Measurements from ENCODE around the gene BEST3. TPM values are rescaled to one million over a fixed set of nuclear protein-coding genes. Genes with fewer than 3 reads are reported as not detected.

BEST3 gene
- not detected for polyA plus RNA-seq (2013, experiment 1 of 4)
- not detected for polyA plus RNA-seq (2013, experiment 2 of 4)
- polyA plus RNA-seq (2013, experiment 3 of 4), result not detected
- 0.08 TPM for polyA plus RNA-seq (2013, experiment 4 of 4)

- Histone ChIP-seq H3K27ac (ENCODE audit: insufficient read depth, low read depth, low read length, poor library complexity, severe bottlenecking) (no peak within 1 kb of the TSS), H3K9me3 (ENCODE audit: control insufficient read depth, low read length) (no peaks in the 10 kb centered on the region), H3K36me3 (ENCODE audit: control insufficient read depth, insufficient read depth, low read length) (no peaks in the 10 kb centered on the region), H3K4me1 (ENCODE audit: control insufficient read depth, insufficient read depth, low read length) (no peaks in the 10 kb centered on the region), H3K27me3 (ENCODE audit: control insufficient read depth, insufficient read depth, low read length, poor library complexity, severe bottlenecking) (no peaks in the 10 kb centered on the region), H3K4me3 (ENCODE audit: insufficient read depth, low read depth, low read length) (no peak within 1 kb of the TSS)
- 89 to 95% methylated on average over 12 of the region's 12 CpGs for WGBS, 2 experiments
Observed at GRCh38 chr12:69698769-69699540, at the start of gene BEST3. TSS of gene BEST3 (minus strand) at chr12:69699303. CDS start at chr12:69697798, 1,505 bp downstream.

- Histone ChIP-seq H3K4me3 (ENCODE audit: insufficient read depth, low read depth, low read length) (no peak overlapping the region), H3K36me3 (ENCODE audit: control insufficient read depth, insufficient read depth, low read length) (peaks cover 5% of the 10 kb centered on the region), H3K27ac (ENCODE audit: insufficient read depth, low read depth, low read length, poor library complexity, severe bottlenecking) (no peak overlapping the region), H3K27me3 (ENCODE audit: control insufficient read depth, insufficient read depth, low read length, poor library complexity, severe bottlenecking) (peaks cover 36% of the 10 kb centered on the region), H3K9me3 (ENCODE audit: control insufficient read depth, low read length) (no peaks in the 10 kb centered on the region), H3K4me1 (ENCODE audit: control insufficient read depth, insufficient read depth, low read length) (no peaks in the 10 kb centered on the region)
- WGBS, 2 experiments, result 69 to 71% methylated on average over 2 of the region's 4 CpGs
Observed at GRCh38 chr12:69744109-69744508, 45.0 kb upstream of the BEST3 start.

- peaks cover 60% of the 10 kb centered on the region for H3K27me3 ChIP-seq (ENCODE audit: control insufficient read depth, insufficient read depth, low read length, poor library complexity, severe bottlenecking)
- H3K4me1 ChIP-seq (ENCODE audit: control insufficient read depth, insufficient read depth, low read length), result no peaks in the 10 kb centered on the region
- whole genome bisulfite sequencing, 2 experiments, result 1% methylated on average over 63 to 66 of the region's 66 CpGs
- H3K27ac ChIP-seq (ENCODE audit: insufficient read depth, low read depth, low read length, poor library complexity, severe bottlenecking), result no peak overlapping the region
- peak overlapping the region; percentile 79 for H3K4me3 ChIP-seq (ENCODE audit: insufficient read depth, low read depth, low read length)
- H3K36me3 ChIP-seq (ENCODE audit: control insufficient read depth, insufficient read depth, low read length), result no peaks in the 10 kb centered on the region
- H3K9me3 ChIP-seq (ENCODE audit: control insufficient read depth, low read length), result no peaks in the 10 kb centered on the region
Observed at GRCh38 chr12:69739287-69740191, 40.4 kb upstream of the BEST3 start.

- Histone ChIP-seq H3K27ac (ENCODE audit: insufficient read depth, low read depth, low read length, poor library complexity, severe bottlenecking) (no peak within 1 kb of the TSS), H3K9me3 (ENCODE audit: control insufficient read depth, low read length) (no peaks in the 10 kb centered on the region)
- 1% methylated on average over 110 of the region's 110 CpGs for WGBS, 2 experiments
Observed at GRCh38 chr12:69738351-69739286, 39.5 kb upstream of the BEST3 start, which contains the start of gene RAB3IP. TSS of gene RAB3IP (plus strand) at chr12:69738860. CDS start at chr12:69755409, 16,549 bp downstream.

GRCh38 chr12:69733638-69734037, 34.5 kb upstream of the BEST3 start:
- H3K27me3 ChIP-seq (ENCODE audit: control insufficient read depth, insufficient read depth, low read length, poor library complexity, severe bottlenecking), result peaks cover 20% of the 10 kb centered on the region
- no peaks in the 10 kb centered on the region for H3K9me3 ChIP-seq (ENCODE audit: control insufficient read depth, low read length)
- H3K4me3 ChIP-seq (ENCODE audit: insufficient read depth, low read depth, low read length), result no peak overlapping the region
- 81 to 93% methylated on average over 1 of the region's 1 CpG for WGBS, 2 experiments
- H3K4me1 ChIP-seq (ENCODE audit: control insufficient read depth, insufficient read depth, low read length), result no peaks in the 10 kb centered on the region
- no peaks in the 10 kb centered on the region for H3K36me3 ChIP-seq (ENCODE audit: control insufficient read depth, insufficient read depth, low read length)
- H3K27ac ChIP-seq (ENCODE audit: insufficient read depth, low read depth, low read length, poor library complexity, severe bottlenecking), result no peak overlapping the region

More at GRCh38 chr12:69738351-69739286, 39.5 kb upstream of the BEST3 start, which contains the start of gene RAB3IP:
- peak within 1 kb of the TSS; percentile 79 for H3K4me3 ChIP-seq (ENCODE audit: insufficient read depth, low read depth, low read length)
- H3K27me3 ChIP-seq (ENCODE audit: control insufficient read depth, insufficient read depth, low read length, poor library complexity, severe bottlenecking), result peaks cover 60% of the 10 kb centered on the region
- no peaks in the 10 kb centered on the region for H3K4me1 ChIP-seq (ENCODE audit: control insufficient read depth, insufficient read depth, low read length)
- no peaks in the 10 kb centered on the region for H3K36me3 ChIP-seq (ENCODE audit: control insufficient read depth, insufficient read depth, low read length)

- Histone ChIP-seq H3K27ac (ENCODE audit: insufficient read depth, low read depth, low read length, poor library complexity, severe bottlenecking) (no peak overlapping the region), H3K27me3 (ENCODE audit: control insufficient read depth, insufficient read depth, low read length, poor library complexity, severe bottlenecking) (peaks cover 7% of the 10 kb centered on the region), H3K4me3 (ENCODE audit: insufficient read depth, low read depth, low read length) (no peak overlapping the region), H3K36me3 (ENCODE audit: control insufficient read depth, insufficient read depth, low read length) (no peaks in the 10 kb centered on the region), H3K9me3 (ENCODE audit: control insufficient read depth, low read length) (no peaks in the 10 kb centered on the region), H3K4me1 (ENCODE audit: control insufficient read depth, insufficient read depth, low read length) (no peaks in the 10 kb centered on the region)
- WGBS, 2 experiments, result 73 to 78% methylated on average over 1 of the region's 1 CpG
Observed at GRCh38 chr12:69732088-69732487, 33.0 kb upstream of the BEST3 start.

- H3K36me3 ChIP-seq (ENCODE audit: control insufficient read depth, insufficient read depth, low read length), result no peaks in the 10 kb centered on the region
- WGBS, 2 experiments, result 91 to 96% methylated on average over 4 of the region's 4 CpGs
- H3K27ac ChIP-seq (ENCODE audit: insufficient read depth, low read depth, low read length, poor library complexity, severe bottlenecking), result no peak overlapping the region
- H3K9me3 ChIP-seq (ENCODE audit: control insufficient read depth, low read length), result no peaks in the 10 kb centered on the region
- H3K27me3 ChIP-seq (ENCODE audit: control insufficient read depth, insufficient read depth, low read length, poor library complexity, severe bottlenecking), result no peaks in the 10 kb centered on the region
- H3K4me1 ChIP-seq (ENCODE audit: control insufficient read depth, insufficient read depth, low read length), result no peaks in the 10 kb centered on the region
- H3K4me3 ChIP-seq (ENCODE audit: insufficient read depth, low read depth, low read length), result no peak overlapping the region
Observed at GRCh38 chr12:69726922-69727321, 27.8 kb upstream of the BEST3 start.

- H3K9me3 ChIP-seq (ENCODE audit: control insufficient read depth, low read length), result no peaks in the 10 kb centered on the region
- H3K27ac ChIP-seq (ENCODE audit: insufficient read depth, low read depth, low read length, poor library complexity, severe bottlenecking), result no peak overlapping the region
- 91 to 93% methylated on average over 3 of the region's 3 CpGs for WGBS, 2 experiments
Observed at GRCh38 chr12:69720750-69721149, 21.6 kb upstream of the BEST3 start.

More at GRCh38 chr12:69720750-69721149, 21.6 kb upstream of the BEST3 start:
- H3K27me3 ChIP-seq (ENCODE audit: control insufficient read depth, insufficient read depth, low read length, poor library complexity, severe bottlenecking), result no peaks in the 10 kb centered on the region
- H3K4me3 ChIP-seq (ENCODE audit: insufficient read depth, low read depth, low read length), result no peak overlapping the region
- H3K4me1 ChIP-seq (ENCODE audit: control insufficient read depth, insufficient read depth, low read length), result no peaks in the 10 kb centered on the region
- no peaks in the 10 kb centered on the region for H3K36me3 ChIP-seq (ENCODE audit: control insufficient read depth, insufficient read depth, low read length)

Measured in ectodermal cell (in vitro differentiated cells).